SK-N-SH (cell line): Measurements from ENCODE around the gene HEY2. TPM values are rescaled to one million over a fixed set of nuclear protein-coding genes. Genes with fewer than 3 reads are reported as not detected.
A peak's percentile ranks its signal among the peaks of the same experiment; 100 is the strongest.

ENCODE experiments used
- CTCF ChIA-PET: fragments of 300-600, 350-600 bp; formaldehyde crosslinking; extraction: SDS; loops from one replicate; lab custom pipeline; 2021; lab: Yijun Ruan, JAX
- POLR2A ChIA-PET: fragments of 350-600 bp; sonication (Branson Sonifier 250); formaldehyde crosslinking; extraction: SDS; loops from one replicate; lab custom pipeline; 2020; ENCODE audit warnings: antibody characterized with exemption, inconsistent platforms; lab: Yijun Ruan, JAX
- DNase-seq: peaks from one replicate; pipeline ENCODE4 v3.0.0; 2012
- H2AFZ ChIP-seq: fragments of 200-600 bp; sonication (generic); 2 replicates; pipeline ENCODE4 v1.8.1; 2016; ENCODE audit warnings: antibody characterized with exemption, mild to moderate bottlenecking, low read depth
- H3F3A ChIP-seq: fragments of 200-600 bp; sonication (generic); replicated peaks from 2 replicates; pipeline ENCODE3; 2016; ENCODE audit warnings: antibody characterized with exemption, mild to moderate bottlenecking; ENCODE audit not compliant: insufficient read depth
- H3K27ac ChIP-seq, 2 experiments: fragments of 200-500 bp in 1 of 2; fragments of 200-600 bp in 1 of 2; sonication (Bioruptor generic) in 1 of 2; sonication (generic), shearing (Covaris generic) in 1 of 2; 2 replicates each; pipeline versions ENCODE4 v1.5.1 to v1.6.1; 2014 to 2016; ENCODE audit warnings: low read depth in 2 of 2, inconsistent platforms in 1 of 2, low read length in 1 of 2, mild to moderate bottlenecking in 1 of 2, mixed read lengths in 1 of 2
- H3K27me3 ChIP-seq: fragments of 200-600 bp; sonication (generic), shearing (Covaris generic); 2 replicates; pipeline ENCODE4 v1.6.1; 2016; ENCODE audit warnings: mixed run types; ENCODE audit not compliant: insufficient read depth
- H3K36me3 ChIP-seq, 2 experiments: fragments of 200-500 bp in 1 of 2; fragments of 200-600 bp in 1 of 2; sonication (Bioruptor generic) in 1 of 2; sonication (generic) in 1 of 2; replicated peaks in 1 of 2; 2 replicates each; pipeline versions ENCODE3 to v1.5.1; 2014 to 2016; ENCODE audit warnings: low read length in 1 of 2, mild to moderate bottlenecking in 1 of 2; ENCODE audit not compliant: insufficient read depth in 2 of 2, control insufficient read depth in 1 of 2
- H3K4me1 ChIP-seq, 2 experiments: fragments of 200-500 bp in 1 of 2; fragments of 200-600 bp in 1 of 2; sonication (Bioruptor generic) in 1 of 2; sonication (generic), shearing (Covaris generic) in 1 of 2; 2 replicates each; pipeline versions ENCODE4 v1.5.1 to v1.6.1; 2014 to 2016; ENCODE audit warnings: low read depth in 1 of 2, low read length in 1 of 2, mixed run types in 1 of 2; ENCODE audit not compliant: insufficient read depth in 2 of 2, control insufficient read depth in 1 of 2
- H3K4me2 ChIP-seq: fragments of 200-600 bp; sonication (generic), shearing (Covaris generic); 2 replicates; pipeline ENCODE4 v1.6.1; 2017; ENCODE audit warnings: mixed run types
- H3K4me3 ChIP-seq, 2 experiments: fragments of 200-500 bp in 1 of 2; fragments of 200-600 bp in 1 of 2; sonication (Bioruptor generic) in 1 of 2; sonication (generic), shearing (Covaris generic) in 1 of 2; 2 replicates each; pipeline versions ENCODE4 v1.5.1 to v1.8.1; 2014 to 2016; ENCODE audit warnings: low read depth in 2 of 2, inconsistent platforms in 1 of 2, low read length in 1 of 2, mild to moderate bottlenecking in 1 of 2, mixed read lengths in 1 of 2, moderate library complexity in 1 of 2
- H3K79me2 ChIP-seq: fragments of 200-600 bp; sonication (generic); 2 replicates; pipeline ENCODE4 v1.8.1; 2017; ENCODE audit warnings: mild to moderate bottlenecking; ENCODE audit not compliant: insufficient read depth
- H3K9ac ChIP-seq: fragments of 200-600 bp; sonication (generic); 2 replicates; pipeline ENCODE4 v1.6.1; 2017; ENCODE audit warnings: mixed run types
- H3K9me2 ChIP-seq: fragments of 200-600 bp; sonication (generic); 2 replicates; pipeline ENCODE4 v1.6.1; 2017; ENCODE audit warnings: mixed run types
- H3K9me3 ChIP-seq: fragments of 200-600 bp; sonication (generic); 2 replicates; pipeline ENCODE4 v1.6.1; 2017; ENCODE audit warnings: mixed run types, mild to moderate bottlenecking, moderate library complexity
- H4K20me1 ChIP-seq: fragments of 200-600 bp; sonication (generic); 2 replicates; pipeline ENCODE4 v1.6.1; 2017; ENCODE audit warnings: mild to moderate bottlenecking, mixed run types; ENCODE audit not compliant: insufficient read depth
- CTCF ChIP-seq: fragments of 200-600 bp; sonication (generic); IDR thresholded peaks from 2 replicates; pipeline ENCODE4 v1.6.1; 2017; ENCODE audit warnings: antibody characterized with exemption, mild to moderate bottlenecking, moderate library complexity
- EZH2phosphoT487 ChIP-seq: fragments of 200-600 bp; sonication (generic); IDR thresholded peaks from 2 replicates; pipeline ENCODE4 v1.6.1; 2017; ENCODE audit warnings: low read depth, mixed run types, mild to moderate bottlenecking, antibody characterized with exemption, moderate library complexity, borderline replicate concordance
- FOXM1 ChIP-seq: IDR thresholded peaks from 2 replicates; pipeline ENCODE4 v1.4.0; 2012; ENCODE audit warnings: low read depth, mild to moderate bottlenecking
- IRF3 ChIP-seq: fragments of 150-350 bp; IDR thresholded peaks from 2 replicates; pipeline ENCODE4 v1.6.1; 2016; ENCODE audit warnings: mild to moderate bottlenecking, low read depth, low read length
- POLR2AphosphoS5 ChIP-seq: IDR thresholded peaks from 2 replicates; pipeline ENCODE4 v1.6.1; 2012; ENCODE audit warnings: low read depth, low read length
- RAD21 ChIP-seq: IDR thresholded peaks from 2 replicates; pipeline ENCODE4 v1.6.1; 2012; ENCODE audit warnings: mild to moderate bottlenecking, low read length
- TAF1 ChIP-seq: IDR thresholded peaks from 2 replicates; pipeline ENCODE4 v1.6.1; 2012; ENCODE audit warnings: low read depth, mild to moderate bottlenecking, low read length, moderate library complexity, borderline replicate concordance
- USF2 ChIP-seq: fragments of 150-350 bp; IDR thresholded peaks from 2 replicates; pipeline ENCODE4 v1.6.1; 2017; ENCODE audit warnings: antibody characterized with exemption, low read length, low read depth, borderline replicate concordance
- WGBS: methylation state at CpG from one replicate; pipeline ENCODE4 v1.1.6; 2017; ENCODE audit warnings: low lambda C conversion rate; 5-methylcytosine and 5-hydroxymethylcytosine counted together
- polyA plus RNA-seq, 3 experiments: library from polyadenylated mRNA; depleted of rRNA; stranded (reverse); fragments of >200 nt; gene quantifications; 2 replicates each; pipeline ENCODE4 v1.2.3, GENCODE V29; 2012

HEY2 gene
- polyA plus RNA-seq, 1 of the 3 experiments (the other 2 are of a cell fraction), result not detected

GRCh38 chr6:125759184-125759902 lies 9.9 kb downstream of the HEY2 start (continued):
- TF ChIP-seq IRF3 (no peak), CTCF (peak; percentile 73), TAF1 (no peak), USF2 (no peak), FOXM1 (no peak), RAD21 (peak; percentile 51)

DNA sequence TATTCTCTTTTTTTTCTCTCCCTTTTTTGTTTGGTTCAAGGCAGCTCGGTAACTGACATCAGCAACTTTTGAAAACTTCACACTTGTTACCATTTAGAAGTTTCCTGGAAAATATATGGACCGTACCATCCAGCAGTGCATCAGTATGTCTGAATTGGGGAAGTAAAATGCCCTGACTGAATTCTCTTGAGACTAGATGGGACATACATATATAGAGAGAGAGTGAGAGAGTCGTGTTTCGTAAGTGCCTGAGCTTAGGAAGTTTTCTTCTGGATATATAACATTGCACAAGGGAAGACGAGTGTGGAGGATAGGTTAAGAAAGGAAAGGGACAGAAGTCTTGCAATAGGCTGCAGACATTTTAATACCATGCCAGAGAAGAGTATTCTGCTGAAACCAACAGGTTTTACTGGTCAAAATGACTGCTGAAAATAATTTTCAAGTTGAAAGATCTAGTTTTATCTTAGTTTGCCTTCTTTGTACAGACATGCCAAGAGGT lies 10.6 kb downstream of the HEY2 start:
- WGBS, result 28% methylated on average over 5 of the region's 5 CpGs
- H3K9ac ChIP-seq, result no peak overlapping the region
- H3K79me2 ChIP-seq, result no peaks in the 10 kb centered on the region
- no peaks in the 10 kb centered on the region for H3K36me3 ChIP-seq
- H3F3A ChIP-seq, result no peaks in the 10 kb centered on the region
- TF ChIP-seq POLR2AphosphoS5, result no peak
- peak; percentile 15; the same call in 1 of the 2 replicates for TF ChIP-seq EZH2phosphoT487
- ChIA-PET CTCF (interaction anchor here (0.7 to 10.5 kb wide), 22 partner anchors 10 to 613 kb away, joined by 3 to 278 read pairs (median 4); partner anchors contain the start of gene NCOA7), POLR2A (no interaction called here)
- H3K9me3 ChIP-seq, result no peaks in the 10 kb centered on the region
- H3K27ac ChIP-seq, result no peak overlapping the region
- no peaks in the 10 kb centered on the region for H4K20me1 ChIP-seq
- no peak overlapping the region; the same call in 1 of the 2 replicates for H3K4me2 ChIP-seq
- no peak overlapping the region for H2AFZ ChIP-seq
- H3K4me1 ChIP-seq, result peaks cover 0 to 8% of the 10 kb centered on the region in 2 experiments; a peak in 1 of 4 replicates
- no peak overlapping the region for H3K4me3 ChIP-seq
- H3K27me3 ChIP-seq, result peaks cover 61% of the 10 kb centered on the region
- DNase-seq, result no peak
- no peaks in the 10 kb centered on the region for H3K9me2 ChIP-seq
